Thyroid gland (tissue), 4 donors: ENCODE measurements around the gene RASA3.

Experiments used
- POLR2A ChIP-seq, 2 donors: fragments of 450-650 bp; IDR thresholded peaks; one replicate each; pipeline ENCODE4 v1.6.1; 2017; ENCODE audit warnings: antibody characterized with exemption in 2 of 2, mild to moderate bottlenecking in 2 of 2, moderate library complexity in 1 of 2
- TF ChIP-seq, protein P1 (sequence below), 6 experiments: fragments of 200-600 bp in 3 of 6; fragments of 450-650 bp in 3 of 6; sonication (generic) in 3 of 6; IDR thresholded peaks; one replicate each; pipeline ENCODE4 v1.5.1; 2016 to 2019; ENCODE audit warnings: antibody characterized with exemption in 6 of 6, mild to moderate bottlenecking in 2 of 6, inconsistent platforms in 1 of 6, moderate library complexity in 1 of 6

DNA sequence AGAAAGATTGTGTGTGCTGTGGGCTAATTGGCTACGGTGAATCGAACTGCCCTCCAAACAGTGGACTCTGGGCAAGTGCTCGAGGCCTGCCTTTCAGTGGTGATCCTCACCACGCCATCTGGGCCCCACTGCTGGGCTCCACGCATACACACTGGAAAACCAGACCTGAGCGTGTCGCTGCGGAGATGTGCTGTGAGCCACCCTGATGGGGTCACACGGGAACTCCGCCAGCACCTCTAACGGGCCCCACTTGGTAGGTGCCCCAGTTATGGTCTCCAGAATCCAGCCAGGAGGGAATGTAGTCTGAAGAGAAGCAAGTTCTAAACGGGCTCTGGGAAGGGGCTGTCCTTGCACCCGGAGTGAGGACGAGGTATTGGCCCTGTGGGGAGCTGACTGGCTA lies 197.8 kb downstream of the RASA3 start:
- TF ChIP-seq, protein P1, sequence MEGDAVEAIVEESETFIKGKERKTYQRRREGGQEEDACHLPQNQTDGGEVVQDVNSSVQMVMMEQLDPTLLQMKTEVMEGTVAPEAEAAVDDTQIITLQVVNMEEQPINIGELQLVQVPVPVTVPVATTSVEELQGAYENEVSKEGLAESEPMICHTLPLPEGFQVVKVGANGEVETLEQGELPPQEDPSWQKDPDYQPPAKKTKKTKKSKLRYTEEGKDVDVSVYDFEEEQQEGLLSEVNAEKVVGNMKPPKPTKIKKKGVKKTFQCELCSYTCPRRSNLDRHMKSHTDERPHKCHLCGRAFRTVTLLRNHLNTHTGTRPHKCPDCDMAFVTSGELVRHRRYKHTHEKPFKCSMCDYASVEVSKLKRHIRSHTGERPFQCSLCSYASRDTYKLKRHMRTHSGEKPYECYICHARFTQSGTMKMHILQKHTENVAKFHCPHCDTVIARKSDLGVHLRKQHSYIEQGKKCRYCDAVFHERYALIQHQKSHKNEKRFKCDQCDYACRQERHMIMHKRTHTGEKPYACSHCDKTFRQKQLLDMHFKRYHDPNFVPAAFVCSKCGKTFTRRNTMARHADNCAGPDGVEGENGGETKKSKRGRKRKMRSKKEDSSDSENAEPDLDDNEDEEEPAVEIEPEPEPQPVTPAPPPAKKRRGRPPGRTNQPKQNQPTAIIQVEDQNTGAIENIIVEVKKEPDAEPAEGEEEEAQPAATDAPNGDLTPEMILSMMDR (IDR thresholded peaks at IDR 0.05), result no peak
- no peak for TF ChIP-seq POLR2A (IDR thresholded peaks at IDR 0.05)
